SK-N-SH treated with all-trans-retinoic acid at 6 μM for 48 hours (cell line): ENCODE measurements around the gene MYH7B.

Source experiments
- ARNTL ChIP-seq: fragments of 450-650 bp; formaldehyde crosslinking; IDR thresholded peaks from 2 replicates; pipeline ENCODE4 v1.5.0; 2020; ENCODE audit warnings: low read depth, mild to moderate bottlenecking, moderate library complexity, borderline replicate concordance
- CSDC2 ChIP-seq: fragments of 250-450 bp; sonication (Bioruptor Pico); IDR thresholded peaks from 2 replicates; pipeline ENCODE4 v1.5.0; 2020; ENCODE audit warnings: mild to moderate bottlenecking, moderate library complexity
- ZNF8 ChIP-seq: fragments of 450-650 bp; formaldehyde crosslinking; IDR thresholded peaks from 2 replicates; pipeline ENCODE4 v1.5.0; 2020; ENCODE audit warnings: mild to moderate bottlenecking, moderate library complexity
- TF ChIP-seq, protein P1 (sequence below): fragments of 250-450 bp; sonication (Bioruptor Pico); IDR thresholded peaks from 2 replicates; pipeline ENCODE4 v1.5.1; 2020; ENCODE audit warnings: low read depth, mild to moderate bottlenecking, moderate library complexity
- TF ChIP-seq, protein P2 (sequence below): fragments of 250-450 bp; sonication (Bioruptor Pico); IDR thresholded peaks from 2 replicates; pipeline ENCODE4 v1.5.1; 2021; ENCODE audit warnings: mild to moderate bottlenecking, moderate library complexity

DNA sequence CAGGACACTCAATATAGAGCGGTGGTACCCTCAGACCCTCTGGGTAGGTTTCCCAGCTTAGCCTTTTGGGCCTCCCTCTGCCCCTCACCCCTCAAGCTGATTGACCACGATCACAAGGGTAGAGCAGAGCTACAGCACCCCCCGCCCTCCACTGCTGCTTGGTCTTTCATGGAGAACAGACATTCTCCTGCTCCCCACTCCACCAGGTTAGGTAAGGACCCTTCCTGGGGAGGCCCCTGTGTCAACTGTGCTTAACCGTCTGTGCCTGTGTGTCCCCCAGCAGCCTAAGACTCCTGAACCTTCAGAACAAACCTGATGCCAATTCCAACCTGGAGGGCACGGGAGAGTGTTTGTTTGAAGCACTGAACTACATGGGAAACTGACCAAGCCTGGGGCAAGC is 11.8 kb downstream of the MYH7B start:
- TF ChIP-seq ARNTL (CRISPR knock-in tag) (no peak), CSDC2 (CRISPR knock-in tag) (no peak), ZNF8 (no peak)
- TF ChIP-seq, protein P1, sequence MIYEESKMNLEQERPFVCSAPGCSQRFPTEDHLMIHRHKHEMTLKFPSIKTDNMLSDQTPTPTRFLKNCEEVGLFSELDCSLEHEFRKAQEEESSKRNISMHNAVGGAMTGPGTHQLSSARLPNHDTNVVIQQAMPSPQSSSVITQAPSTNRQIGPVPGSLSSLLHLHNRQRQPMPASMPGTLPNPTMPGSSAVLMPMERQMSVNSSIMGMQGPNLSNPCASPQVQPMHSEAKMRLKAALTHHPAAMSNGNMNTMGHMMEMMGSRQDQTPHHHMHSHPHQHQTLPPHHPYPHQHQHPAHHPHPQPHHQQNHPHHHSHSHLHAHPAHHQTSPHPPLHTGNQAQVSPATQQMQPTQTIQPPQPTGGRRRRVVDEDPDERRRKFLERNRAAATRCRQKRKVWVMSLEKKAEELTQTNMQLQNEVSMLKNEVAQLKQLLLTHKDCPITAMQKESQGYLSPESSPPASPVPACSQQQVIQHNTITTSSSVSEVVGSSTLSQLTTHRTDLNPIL (CRISPR knock-in tag), result no peak
- TF ChIP-seq, protein P2, sequence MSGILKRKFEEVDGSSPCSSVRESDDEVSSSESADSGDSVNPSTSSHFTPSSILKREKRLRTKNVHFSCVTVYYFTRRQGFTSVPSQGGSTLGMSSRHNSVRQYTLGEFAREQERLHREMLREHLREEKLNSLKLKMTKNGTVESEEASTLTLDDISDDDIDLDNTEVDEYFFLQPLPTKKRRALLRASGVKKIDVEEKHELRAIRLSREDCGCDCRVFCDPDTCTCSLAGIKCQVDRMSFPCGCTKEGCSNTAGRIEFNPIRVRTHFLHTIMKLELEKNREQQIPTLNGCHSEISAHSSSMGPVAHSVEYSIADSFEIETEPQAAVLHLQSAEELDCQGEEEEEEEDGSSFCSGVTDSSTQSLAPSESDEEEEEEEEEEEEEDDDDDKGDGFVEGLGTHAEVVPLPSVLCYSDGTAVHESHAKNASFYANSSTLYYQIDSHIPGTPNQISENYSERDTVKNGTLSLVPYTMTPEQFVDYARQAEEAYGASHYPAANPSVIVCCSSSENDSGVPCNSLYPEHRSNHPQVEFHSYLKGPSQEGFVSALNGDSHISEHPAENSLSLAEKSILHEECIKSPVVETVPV, result no peak
